DMS153 treated with DMSO at 0.1 percent for 48 hours (cell line): ENCODE results near the gene MTFR1L.
A peak's percentile ranks its signal among the peaks of the same experiment; 100 is the strongest.

Experiments
- DNase-seq: peaks from one replicate; lab custom pipeline; 2025; ENCODE audit not compliant: unreplicated experiment; lab: John Stamatoyannopoulos, UW

The MTFR1L gene

DNA sequence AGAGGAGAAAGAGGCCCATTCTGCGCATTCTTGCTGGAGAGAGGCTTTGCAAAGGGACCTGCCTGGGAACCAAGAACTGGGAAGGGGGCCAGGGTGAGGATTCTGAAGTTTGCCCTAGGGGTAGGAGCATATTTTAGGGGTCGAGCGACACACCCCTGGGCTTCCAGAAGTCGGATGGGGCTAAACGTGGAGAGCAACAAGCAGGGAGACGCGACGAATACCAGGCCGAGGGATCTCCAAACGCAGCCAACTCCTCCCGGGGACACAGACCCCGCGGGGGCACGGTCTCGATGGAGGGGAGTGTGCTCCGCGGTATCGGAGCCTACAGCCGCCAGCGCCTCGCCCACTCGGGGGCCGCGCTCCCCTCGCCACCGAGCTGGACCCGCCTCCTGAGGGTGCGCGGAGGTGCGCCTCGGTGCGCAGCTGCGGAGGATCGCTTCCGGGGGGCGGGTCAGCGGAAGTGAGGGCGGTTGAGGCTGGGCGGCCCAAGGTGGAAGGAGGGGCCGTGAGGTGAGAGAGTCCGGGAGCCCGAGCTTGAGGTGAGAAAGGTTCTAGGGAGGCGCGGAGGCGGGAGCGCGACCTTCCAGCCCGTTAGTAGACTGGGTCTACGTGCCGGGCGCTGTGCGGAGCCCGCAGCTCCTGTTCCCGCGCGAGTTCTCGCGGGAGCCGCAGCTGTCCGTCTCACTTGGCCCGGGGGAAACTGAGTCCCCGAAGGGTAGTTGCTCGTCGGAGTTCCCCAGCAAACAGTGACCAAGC lies at the start of gene MTFR1L:
Gene MTFR1L, plus strand, starts transcription at position 464 of the 756 bp plus-strand sequence. CDS start 3,151 bp downstream, outside the sequence.
- peak; percentile 80 for DNase-seq

DNA sequence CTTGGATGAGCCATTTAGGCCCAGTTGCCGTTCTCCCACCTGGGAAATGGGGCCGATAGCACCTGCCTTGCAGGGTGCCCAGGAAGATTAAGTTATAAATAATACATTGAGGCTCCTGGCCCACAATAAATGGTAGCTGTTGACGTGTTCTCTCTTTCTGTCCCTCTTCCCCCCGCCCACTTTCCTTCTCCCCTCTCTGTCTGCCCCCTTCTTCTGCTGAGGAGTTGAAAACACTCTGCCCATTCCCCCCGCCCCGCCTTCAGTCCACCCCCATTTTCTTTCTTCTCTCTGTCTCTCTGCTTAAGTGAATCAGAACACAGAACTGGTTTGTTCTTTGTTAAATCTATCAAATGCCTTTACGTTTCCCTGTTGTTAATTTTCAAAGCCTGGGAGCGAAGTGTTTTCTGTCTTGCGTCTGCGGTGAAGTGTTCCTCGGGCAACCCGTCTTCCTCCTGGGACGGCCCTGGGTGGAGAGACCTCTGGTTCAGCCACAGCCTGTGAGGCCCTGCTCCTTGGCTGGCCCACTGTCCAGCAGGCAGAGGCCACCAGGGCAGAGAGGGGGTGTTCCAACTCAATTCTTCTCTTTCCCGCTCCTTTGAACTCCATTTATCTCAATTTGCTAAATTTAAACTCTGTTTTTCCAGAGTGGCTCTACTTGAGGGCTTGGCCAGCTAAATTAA lies 49.1 kb upstream of the MTFR1L start:
- no peak for DNase-seq

DNA sequence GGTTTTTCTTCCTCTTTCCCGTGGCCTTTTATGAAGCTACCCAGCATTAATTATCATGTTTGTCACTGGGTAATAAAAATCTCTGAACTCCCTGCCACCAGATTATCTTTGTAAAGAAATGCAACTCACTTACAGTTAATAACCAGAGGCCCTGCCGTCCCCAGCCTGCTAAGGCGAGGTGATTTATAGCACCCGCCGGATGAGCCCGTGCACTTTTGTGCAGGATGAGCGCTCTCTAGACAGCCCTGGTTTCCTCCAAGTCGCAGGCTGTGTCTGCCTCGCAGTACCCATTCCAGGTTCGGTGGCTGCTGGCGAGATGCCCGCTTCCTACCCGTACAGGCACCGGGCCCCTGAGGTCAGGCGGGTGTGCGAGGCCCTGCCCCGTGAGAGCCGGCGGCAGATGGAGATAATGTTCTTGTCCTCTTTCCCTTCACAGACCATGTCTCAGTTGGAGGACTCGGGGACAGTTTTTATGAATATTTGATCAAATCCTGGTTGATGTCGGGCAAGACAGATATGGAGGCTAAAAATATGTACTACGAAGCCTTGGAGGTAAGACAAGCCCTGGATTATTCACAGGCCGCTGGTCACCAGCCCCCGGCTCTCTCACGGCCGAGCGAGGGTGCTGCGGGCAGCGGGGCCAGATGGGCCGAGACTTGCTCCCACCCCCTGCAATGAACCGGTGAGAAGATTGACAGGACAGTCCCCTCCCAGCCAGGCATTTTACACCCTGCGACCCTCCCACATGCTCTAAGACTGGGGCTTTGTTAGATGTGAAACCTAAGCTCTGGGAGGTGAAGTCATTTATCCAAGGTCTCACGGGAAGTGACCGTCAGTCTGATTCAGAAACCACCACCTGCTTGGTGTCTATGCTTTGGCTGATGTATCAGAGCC lies 48.3 kb upstream of the MTFR1L start:
- peak; percentile 71 for DNase-seq

DNA sequence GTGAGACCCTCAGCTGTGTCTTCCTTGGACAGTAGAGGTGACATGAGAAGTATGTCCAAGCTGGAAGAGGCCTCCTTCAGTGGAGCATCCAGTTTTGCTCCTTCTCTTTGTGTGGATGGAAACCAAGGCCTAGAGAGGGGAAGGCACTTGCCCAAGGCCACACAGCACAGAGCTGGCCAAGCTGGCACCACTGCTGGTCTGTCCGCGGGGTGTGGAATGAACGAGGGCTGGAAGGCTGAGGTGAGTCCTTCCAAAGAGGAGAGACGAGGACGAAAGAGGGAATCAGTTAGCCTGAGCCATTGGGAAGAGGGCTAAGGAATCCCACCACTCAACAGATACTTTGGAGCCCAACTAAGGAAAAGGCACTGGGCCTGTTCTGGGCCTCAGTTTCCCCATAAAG lies 47.6 kb upstream of the MTFR1L start:
- no peak for DNase-seq

DNA sequence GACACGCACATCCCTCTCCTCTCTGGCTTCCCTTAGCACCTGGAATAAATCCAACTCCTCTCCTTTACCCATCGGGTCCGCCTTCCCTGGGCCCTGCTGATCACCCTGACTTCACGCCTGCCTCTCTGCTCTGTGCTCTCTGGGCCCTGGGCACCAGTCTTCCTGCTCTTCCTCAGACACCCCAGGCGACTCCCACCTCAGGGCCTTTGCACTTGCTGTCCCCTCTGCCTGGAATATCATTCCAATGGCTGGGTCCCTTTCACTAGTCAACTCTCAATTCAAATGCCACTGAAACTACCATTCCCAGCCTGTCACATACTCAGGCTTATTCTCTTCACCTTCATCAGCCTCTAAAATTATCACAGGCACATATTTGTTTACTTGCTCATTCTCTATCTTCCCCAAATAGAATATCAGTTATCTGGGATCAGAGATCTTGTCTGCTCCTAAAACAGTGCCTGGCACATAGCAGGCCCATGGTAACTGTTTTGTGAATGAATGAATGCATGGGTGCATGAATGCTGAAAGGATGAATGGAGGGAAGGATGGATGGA lies 47.0 kb upstream of the MTFR1L start:
- no peak for DNase-seq

DNA sequence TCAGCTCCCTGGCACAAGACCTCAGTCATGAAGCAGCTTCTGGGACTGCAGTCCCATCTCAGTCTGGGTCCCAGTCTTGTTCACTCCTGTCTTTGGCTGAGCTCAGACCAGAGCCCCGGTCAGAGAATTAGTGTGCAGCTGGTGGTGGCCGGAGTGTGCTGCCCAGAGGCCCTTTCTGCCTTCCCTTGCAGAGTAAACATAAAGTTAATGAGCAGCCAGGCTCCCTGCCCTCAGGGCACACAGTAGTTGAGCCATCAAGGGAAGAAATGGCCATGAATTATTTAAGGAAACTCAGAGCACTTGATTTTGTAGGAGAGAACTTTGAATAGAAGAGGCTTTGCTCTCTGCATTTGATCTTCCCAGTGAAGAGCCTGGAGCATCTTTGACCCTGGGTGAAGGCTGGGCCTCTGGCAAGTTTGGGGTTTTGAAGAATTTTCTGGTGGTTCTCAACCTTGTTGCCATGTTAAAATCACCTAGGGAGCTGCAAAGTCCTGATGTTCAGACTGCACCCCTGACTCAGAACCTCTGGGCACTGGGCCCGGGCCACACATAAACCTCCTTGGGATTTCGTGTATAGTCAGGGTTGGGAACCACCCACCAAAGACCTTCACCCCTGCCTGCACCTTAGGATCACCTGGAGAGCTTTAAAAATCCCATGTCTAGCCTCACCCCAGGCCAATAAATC lies 46.2 kb upstream of the MTFR1L start:
- no peak for DNase-seq

DNA sequence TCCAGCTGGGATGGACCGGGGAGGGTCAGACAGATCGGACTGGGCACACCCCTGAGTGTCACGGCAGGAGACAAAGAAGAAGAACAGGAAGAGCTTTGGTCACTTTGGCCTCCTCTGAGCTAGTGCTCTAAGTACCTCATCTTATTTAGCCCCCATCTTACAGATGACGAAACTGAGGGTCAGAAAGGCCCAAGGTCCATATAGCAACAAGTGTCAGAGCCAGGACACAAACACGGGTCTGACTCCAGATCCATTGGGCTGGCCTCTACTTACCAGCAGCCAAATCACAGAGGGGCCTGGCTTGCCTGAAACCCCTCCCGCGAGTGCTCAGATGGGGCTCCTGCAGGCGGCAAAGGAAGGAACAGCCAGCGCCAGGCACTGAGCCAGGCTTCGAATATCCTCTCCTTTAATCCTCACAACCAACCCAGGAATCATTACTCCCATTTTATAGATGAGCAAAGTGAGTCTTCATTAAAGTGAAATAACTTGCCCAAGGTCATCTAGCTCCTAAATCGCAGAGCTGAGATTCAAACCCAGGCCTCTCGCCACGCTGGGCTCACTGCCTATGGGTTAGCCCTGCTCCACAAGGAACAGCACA lies 45.4 kb upstream of the MTFR1L start:
- no peak for DNase-seq

DNA sequence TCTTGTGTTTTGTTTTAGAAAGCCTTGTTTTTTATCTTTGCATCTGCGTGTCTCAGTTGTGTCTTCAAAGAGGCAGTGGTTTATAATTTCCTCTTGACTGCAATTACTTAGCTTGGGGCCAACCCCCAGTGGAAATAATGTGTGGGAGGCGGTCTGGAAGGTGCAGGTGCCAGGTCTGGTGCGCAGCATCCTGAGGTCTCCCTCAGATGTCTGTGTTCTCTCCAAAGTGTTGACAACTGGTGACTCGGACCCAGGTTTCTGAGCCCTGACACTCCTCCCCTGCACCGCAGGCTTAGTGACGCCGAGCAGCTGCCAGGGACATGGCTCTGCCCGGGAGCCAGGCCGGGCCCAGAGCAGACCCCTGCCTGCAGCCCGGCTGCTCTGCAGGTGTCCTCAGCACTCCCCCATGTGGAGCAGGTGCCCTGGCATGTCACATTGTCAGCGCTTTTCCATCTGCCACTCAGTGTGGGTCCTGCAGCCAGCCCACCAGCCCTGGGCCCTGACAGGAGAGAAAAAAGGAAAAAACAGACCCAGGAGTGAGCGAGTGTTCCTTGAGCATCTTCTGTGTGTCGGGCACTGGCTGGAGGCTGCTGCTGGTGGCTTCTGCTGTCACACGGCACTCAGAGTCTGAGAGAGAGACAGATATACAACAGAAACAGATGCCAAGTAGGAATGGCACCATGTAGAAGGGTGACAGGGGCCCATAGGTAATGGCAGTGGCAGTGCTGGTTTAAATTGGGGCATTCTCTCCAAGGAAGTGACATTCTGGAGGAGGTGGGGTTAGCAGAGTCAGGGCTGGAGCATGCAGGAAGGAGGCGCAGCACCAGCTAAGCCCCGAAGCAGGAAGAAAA lies 44.6 kb upstream of the MTFR1L start:
- peak; percentile 29 for DNase-seq

DNA sequence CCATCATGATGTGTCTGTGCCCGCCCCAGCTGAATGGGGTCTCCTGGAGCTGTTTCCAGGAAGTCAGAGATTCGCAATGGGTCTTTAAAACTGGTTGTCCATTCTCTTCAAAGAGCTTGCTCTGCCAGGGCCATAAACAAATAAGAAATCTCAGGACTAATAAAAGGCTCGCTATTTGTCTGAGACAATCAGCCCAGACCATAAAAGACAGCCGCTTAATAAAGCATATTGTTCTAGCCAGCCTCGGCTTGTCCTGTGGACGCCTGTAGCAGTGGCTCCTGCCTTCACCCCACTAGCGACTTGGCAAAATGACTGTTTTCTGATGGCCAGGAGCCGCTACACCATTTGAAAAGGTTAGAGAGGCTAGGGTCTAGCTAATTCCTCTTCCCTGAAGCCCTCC lies 40.4 kb upstream of the MTFR1L start:
- DNase-seq: no peak

DNA sequence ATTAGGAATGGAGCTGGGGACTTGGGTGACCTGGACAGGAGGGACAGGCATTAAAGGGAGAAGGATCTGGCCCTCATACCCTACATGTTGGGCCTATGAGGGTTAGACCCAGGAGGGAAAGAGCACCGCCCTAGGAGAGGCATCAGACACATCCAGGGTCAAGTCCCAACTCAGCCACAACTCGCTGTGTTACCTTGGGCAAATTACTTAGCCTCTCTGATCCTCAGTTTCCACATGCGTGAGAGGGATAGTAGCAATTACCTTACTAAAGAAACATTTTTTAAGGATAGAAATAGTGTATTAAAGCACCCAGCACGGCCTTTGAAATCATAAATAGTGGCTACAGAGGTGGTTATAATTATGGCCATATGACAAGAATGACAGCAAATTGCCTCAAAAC lies 39.9 kb upstream of the MTFR1L start:
- DNase-seq: no peak

DNA sequence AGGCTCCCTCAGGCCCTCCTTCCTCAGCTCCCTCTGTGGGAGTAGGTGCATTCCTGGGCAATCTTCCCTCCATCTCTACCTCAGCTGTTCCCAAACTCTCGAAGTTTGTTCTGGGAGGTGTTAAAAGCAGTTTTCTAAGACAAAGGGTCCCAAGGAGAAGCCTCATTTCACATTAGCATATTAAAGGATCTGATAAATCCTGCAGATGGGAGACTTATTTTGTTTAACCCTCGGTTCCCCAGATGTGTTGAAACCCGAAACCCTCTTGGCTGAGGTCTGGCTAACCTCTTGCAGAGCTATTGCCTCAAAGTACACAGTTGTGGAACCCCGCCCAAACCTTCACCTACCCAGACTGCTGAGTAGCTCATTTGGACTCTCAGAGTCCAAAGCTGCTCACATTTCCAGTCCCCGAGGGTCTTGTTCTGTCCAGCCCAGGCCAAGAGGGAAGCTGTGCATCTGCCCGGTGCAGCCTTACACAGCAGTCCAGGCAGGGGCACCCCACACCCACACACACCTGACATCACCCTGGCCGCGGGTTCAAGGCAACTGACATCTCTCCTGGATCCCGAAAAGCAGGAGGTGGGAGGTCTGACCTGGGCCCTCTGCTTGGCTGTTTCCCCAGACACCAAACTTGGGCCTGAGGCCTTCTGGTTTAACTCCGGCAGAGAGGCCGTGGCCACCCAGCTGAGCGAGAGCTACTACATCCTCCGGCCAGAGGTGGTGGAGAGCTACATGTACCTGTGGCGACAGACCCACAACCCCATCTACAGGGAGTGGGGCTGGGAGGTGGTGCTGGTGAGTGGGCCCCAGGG lies 39.2 kb upstream of the MTFR1L start:
- peak; percentile 41 for DNase-seq

DNA sequence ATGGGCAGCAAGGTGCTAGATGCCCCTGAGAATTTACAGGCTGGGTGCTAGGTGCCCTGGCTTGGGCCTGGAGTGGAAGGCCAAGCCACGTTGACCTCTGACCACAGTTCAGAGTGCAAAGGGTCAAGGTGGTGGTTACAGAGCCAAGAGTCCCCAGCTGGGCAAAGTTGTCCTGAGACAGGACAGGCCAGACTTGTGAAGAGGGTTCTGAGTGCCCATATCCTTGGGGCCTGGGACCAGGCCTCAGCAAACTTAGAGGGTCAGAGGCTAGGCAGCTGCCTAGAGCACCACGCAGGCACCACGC lies 38.7 kb upstream of the MTFR1L start:
- DNase-seq: no peak

DNA sequence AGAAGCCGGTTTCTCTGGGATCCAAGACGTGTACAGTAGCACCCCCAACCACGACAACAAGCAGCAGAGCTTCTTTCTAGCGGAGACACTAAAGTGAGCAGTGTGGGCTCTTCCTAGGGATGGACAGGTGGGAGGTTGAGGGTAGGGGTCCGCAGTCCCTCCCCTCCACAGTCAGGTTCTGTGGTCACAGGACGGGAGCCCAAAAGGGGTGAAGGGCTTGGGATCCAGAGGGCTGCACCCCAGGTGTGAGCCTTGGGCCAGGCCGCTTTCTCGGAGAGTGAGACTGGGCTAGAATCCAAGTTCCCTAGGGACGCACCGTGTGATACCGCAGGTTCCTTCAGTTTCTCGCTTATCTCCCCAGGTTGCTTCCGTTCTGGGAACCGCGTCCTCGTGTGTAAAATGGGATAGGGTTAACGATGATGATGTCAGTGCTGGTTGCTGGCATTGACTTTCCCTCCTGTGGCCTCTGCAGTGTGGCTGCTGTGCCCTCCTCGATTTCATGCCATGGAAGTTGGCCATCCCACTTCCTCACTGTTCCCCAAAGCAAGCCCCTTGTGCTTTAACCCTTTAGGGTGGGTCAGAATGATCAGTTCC lies 37.0 kb upstream of the MTFR1L start:
- DNase-seq: no peak

DNA sequence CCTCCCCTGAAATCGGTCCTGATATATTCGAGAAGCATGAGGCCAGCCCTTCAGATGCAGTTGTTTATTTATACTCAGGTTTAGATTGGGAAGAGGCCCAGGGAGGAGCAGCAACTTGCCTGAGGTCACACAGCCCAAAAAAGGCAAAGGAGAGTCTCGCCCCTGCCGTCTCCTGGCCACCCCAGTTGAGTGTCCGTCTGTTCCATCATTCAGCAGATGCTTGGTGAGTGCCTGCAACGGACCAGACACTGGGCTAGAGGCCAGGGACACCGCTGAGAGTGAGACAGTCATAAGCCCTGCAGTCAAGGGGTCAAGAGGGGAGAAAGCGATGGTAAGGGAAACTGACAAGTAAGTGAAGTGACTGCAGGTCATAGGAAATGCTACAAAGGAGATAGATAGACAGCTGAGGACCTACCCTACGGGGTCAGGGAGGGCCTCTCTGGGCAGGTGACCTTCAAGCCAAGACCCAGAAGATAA lies 35.1 kb upstream of the MTFR1L start:
- DNase-seq: no peak

DNA sequence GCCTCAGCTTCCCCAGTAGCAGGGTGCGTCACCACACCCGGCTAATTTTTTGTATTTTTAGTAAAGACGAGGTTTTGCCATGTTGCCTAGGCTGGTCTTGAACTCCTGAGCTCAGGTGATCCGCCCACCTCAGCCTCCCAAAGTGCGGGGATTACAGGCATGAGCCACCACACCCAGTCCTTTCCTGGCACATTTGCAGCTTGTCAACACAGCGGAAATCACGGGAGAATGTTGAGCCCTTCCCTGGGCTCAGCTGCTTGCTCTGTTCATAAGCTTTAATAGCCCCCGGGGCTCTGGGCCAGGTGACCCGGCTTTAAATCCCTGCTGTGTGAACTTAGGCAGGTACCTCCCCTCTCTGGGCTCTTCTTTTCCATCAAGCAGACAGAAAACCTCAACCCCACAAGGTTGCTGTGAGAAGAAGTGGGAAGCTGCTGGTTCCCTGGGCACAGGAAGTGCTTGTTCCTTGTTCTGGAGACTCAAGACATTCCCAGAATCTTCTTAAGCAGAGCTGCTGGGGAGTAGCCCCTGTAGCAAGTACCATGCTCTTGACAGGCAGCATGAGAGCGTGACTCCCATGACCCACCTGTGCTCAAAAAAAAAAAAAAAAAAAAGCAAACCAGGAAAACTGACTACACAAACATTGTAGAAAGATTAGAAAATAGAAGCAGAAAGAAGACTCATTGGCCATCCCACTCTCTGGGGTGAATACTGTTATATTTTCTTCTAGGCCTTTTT lies 34.3 kb upstream of the MTFR1L start:
- no peak for DNase-seq

DNA sequence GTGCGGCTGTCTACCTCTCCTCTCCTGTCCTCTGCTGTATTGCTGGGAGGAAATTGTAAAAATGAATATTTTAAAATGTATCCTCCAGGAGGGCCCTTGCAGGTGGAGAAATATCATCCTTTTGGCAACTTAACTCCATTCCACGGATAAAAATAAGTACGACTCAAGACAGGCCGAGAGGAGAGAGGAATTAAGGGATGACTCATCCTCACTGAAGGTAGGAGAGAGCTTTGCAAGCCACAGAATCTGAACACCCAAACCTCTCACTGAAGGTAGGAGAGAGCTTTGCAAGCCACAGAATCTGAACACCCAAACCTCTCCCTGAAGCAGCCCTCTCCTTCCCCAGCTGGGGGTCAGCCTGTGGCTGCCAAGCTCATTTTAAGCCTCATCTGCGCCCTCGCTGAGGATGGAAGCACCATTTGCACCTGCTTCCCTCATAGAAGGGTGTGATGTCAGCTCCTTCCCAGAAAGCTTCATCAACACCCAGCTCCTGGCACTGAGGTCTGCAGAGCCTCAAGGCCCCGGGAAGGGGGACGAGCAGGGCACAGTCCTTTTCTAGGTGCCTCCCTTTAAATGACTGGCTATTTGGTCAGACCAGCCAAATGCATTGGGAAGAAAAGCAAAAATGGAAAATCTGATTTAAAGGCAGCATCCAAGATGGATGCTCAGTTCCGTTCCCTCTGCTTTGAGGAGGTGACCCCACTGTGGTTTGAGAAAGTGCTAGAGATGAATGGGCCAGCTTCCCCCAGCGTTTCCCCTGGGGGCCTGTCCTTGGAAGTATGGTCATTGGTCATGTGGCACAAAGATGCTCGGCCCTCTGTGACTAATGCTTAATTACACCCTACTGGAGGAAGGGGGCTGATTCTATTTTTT lies 32.6 kb upstream of the MTFR1L start:
- DNase-seq: no peak

DNA sequence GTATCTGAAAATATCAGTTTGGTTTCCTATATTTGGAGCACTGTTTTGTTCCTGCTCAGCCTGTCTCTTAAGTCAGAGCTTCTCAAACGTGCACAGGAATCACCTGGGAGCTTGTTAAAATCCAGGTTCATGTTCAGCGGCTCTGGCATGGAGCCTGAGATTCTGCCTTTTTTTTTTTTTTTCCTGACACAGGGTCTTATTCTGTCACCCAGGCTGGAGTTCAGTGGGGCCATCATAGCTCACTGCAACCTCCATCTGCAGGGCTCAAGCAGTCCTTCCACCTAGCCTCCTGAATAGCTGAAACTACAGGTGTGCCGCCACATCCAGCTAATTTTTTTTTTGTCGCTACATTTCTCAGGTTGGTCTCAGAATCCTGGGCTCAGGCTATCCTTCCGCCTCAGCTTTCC lies 32.0 kb upstream of the MTFR1L start:
- no peak for DNase-seq
